Measurements from ENCODE around the gene ATXN7L2.

DNA sequence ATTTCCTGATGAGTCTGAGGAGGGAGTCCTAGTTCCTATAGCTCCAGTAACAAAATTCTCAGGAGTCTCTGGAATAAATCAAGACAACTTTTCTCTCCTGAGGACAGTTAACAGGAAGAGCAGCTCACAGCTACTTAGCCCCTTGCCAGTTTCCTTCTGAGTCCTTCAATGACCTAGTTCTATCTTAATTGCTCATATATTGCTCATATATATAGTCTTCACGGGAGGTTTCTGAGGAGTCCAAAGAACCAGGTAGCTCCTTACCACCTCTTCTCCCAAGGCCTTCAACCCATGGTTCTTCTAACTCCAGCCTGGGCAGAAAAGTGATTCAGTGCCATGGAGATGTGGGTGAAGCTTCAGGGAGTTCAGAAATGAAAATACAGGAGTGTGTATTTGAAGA is 21.3 kb downstream of the ATXN7L2 start:
- TF ChIP-seq POLR2A (IDR thresholded peaks at IDR 0.05) = no peak
- TF ChIP-seq, protein P1, sequence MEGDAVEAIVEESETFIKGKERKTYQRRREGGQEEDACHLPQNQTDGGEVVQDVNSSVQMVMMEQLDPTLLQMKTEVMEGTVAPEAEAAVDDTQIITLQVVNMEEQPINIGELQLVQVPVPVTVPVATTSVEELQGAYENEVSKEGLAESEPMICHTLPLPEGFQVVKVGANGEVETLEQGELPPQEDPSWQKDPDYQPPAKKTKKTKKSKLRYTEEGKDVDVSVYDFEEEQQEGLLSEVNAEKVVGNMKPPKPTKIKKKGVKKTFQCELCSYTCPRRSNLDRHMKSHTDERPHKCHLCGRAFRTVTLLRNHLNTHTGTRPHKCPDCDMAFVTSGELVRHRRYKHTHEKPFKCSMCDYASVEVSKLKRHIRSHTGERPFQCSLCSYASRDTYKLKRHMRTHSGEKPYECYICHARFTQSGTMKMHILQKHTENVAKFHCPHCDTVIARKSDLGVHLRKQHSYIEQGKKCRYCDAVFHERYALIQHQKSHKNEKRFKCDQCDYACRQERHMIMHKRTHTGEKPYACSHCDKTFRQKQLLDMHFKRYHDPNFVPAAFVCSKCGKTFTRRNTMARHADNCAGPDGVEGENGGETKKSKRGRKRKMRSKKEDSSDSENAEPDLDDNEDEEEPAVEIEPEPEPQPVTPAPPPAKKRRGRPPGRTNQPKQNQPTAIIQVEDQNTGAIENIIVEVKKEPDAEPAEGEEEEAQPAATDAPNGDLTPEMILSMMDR (IDR thresholded peaks at IDR 0.05) = no peak
